NT2/D1 (cell line): ENCODE results near the gene MAP3K20.

Experiments used
- DNase-seq: peaks from one replicate; pipeline ENCODE4 v3.0.0-alpha.2; 2011; ENCODE audit warnings: low read depth, low spot score
- H3K27me3 ChIP-seq: 2 replicates; pipeline ENCODE4 v1.6.0; 2011; ENCODE audit warnings: mild to moderate bottlenecking; ENCODE audit not compliant: insufficient read length, insufficient read depth
- H3K36me3 ChIP-seq: 2 replicates; pipeline ENCODE4 v1.6.1; 2011; ENCODE audit warnings: mild to moderate bottlenecking, low read length, mixed read lengths; ENCODE audit not compliant: insufficient read depth, insufficient read length
- H3K4me1 ChIP-seq: 2 replicates; pipeline ENCODE4 v1.5.1; 2011; ENCODE audit not compliant: insufficient read depth, insufficient read length
- H3K4me3 ChIP-seq: 2 replicates; pipeline ENCODE4 v1.5.1; 2011; ENCODE audit warnings: low read depth; ENCODE audit not compliant: insufficient read length
- H3K9ac ChIP-seq: 2 replicates; pipeline ENCODE4 v1.6.0; 2011; ENCODE audit warnings: low read depth; ENCODE audit not compliant: insufficient read length
- H3K9me3 ChIP-seq: 2 replicates; pipeline ENCODE4 v1.5.1; 2011; ENCODE audit warnings: mild to moderate bottlenecking, low read length; ENCODE audit not compliant: insufficient read depth
- SUZ12 ChIP-seq: IDR thresholded peaks from 2 replicates; pipeline ENCODE4 v1.6.1; 2011; ENCODE audit not compliant: insufficient read length, insufficient read depth; ENCODE audit errors: extremely low read depth
- YY1 ChIP-seq: IDR thresholded peaks from 2 replicates; pipeline ENCODE4 v1.6.1; 2011; ENCODE audit not compliant: insufficient read length, insufficient read depth
- ZNF274 ChIP-seq: IDR thresholded peaks from 2 replicates; pipeline ENCODE4 v1.6.1; 2011; ENCODE audit warnings: mild to moderate bottlenecking, low read depth, low read length

The MAP3K20 gene

GRCh38 chr2:173043897-173044519 is 31.6 kb upstream of the MAP3K20 start:
- no peaks in the 10 kb centered on the region for H3K36me3 ChIP-seq
- H3K4me3 ChIP-seq: no peak overlapping the region
- no peak for TF ChIP-seq YY1
- no peak for TF ChIP-seq ZNF274
- no peak for TF ChIP-seq SUZ12
- DNase-seq: no peak
- H3K9ac ChIP-seq: no peak overlapping the region
- H3K27me3 ChIP-seq: no peaks in the 10 kb centered on the region
- H3K4me1 ChIP-seq: no peaks in the 10 kb centered on the region
- no peaks in the 10 kb centered on the region for H3K9me3 ChIP-seq

GRCh38 chr2:173044686-173045085 is 31.0 kb upstream of the MAP3K20 start:
- TF ChIP-seq SUZ12 (no peak), ZNF274 (no peak), YY1 (no peak)

GRCh38 chr2:173045181-173045580 is 30.5 kb upstream of the MAP3K20 start:
- Histone ChIP-seq H3K9me3 (no peaks in the 10 kb centered on the region), H3K9ac (no peak overlapping the region), H3K36me3 (no peaks in the 10 kb centered on the region), H3K4me3 (no peak overlapping the region), H3K27me3 (no peaks in the 10 kb centered on the region), H3K4me1 (no peaks in the 10 kb centered on the region)
- TF ChIP-seq ZNF274: no peak
- no peak for TF ChIP-seq SUZ12
- no peak for TF ChIP-seq YY1
- no peak for DNase-seq

More at GRCh38 chr2:173044686-173045085, 31.0 kb upstream of the MAP3K20 start:
- Histone ChIP-seq H3K4me1 (no peaks in the 10 kb centered on the region), H3K27me3 (no peaks in the 10 kb centered on the region), H3K9ac (no peak overlapping the region), H3K4me3 (no peak overlapping the region), H3K36me3 (no peaks in the 10 kb centered on the region), H3K9me3 (no peaks in the 10 kb centered on the region)
- DNase-seq: no peak

- Histone ChIP-seq H3K4me3 (no peak overlapping the region), H3K9me3 (no peaks in the 10 kb centered on the region), H3K9ac (no peak overlapping the region), H3K27me3 (no peaks in the 10 kb centered on the region), H3K36me3 (no peaks in the 10 kb centered on the region), H3K4me1 (no peaks in the 10 kb centered on the region)
- no peak for DNase-seq
- no peak for TF ChIP-seq ZNF274
- no peak for TF ChIP-seq YY1
- no peak for TF ChIP-seq SUZ12
Measured at GRCh38 chr2:173048522-173048896, 27.1 kb upstream of the MAP3K20 start.

- no peaks in the 10 kb centered on the region for H3K36me3 ChIP-seq
- H3K9ac ChIP-seq: no peak overlapping the region
- DNase-seq: no peak
- no peak for TF ChIP-seq ZNF274
- H3K4me1 ChIP-seq: no peaks in the 10 kb centered on the region
- H3K9me3 ChIP-seq: no peaks in the 10 kb centered on the region
- no peaks in the 10 kb centered on the region for H3K27me3 ChIP-seq
- H3K4me3 ChIP-seq: no peak overlapping the region
Measured at GRCh38 chr2:173048897-173049661, 26.6 kb upstream of the MAP3K20 start.

GRCh38 chr2:173049831-173050230 is 25.8 kb upstream of the MAP3K20 start:
- Histone ChIP-seq H3K4me1 (no peaks in the 10 kb centered on the region), H3K4me3 (no peak overlapping the region)
- no peak for TF ChIP-seq YY1
- no peak for TF ChIP-seq SUZ12
- TF ChIP-seq ZNF274: no peak

GRCh38 chr2:173050684-173051083 is 25.0 kb upstream of the MAP3K20 start:
- TF ChIP-seq ZNF274 (no peak), YY1 (no peak), SUZ12 (no peak)
- Histone ChIP-seq H3K9ac (no peak overlapping the region), H3K4me1 (no peaks in the 10 kb centered on the region), H3K36me3 (no peaks in the 10 kb centered on the region), H3K4me3 (no peak overlapping the region), H3K9me3 (no peaks in the 10 kb centered on the region), H3K27me3 (no peaks in the 10 kb centered on the region)
- DNase-seq: no peak

More at GRCh38 chr2:173049831-173050230, 25.8 kb upstream of the MAP3K20 start:
- no peak overlapping the region for H3K9ac ChIP-seq
- H3K36me3 ChIP-seq: no peaks in the 10 kb centered on the region
- DNase-seq: no peak
- H3K9me3 ChIP-seq: no peaks in the 10 kb centered on the region
- H3K27me3 ChIP-seq: no peaks in the 10 kb centered on the region
